ENCODE results near the gene FASTKD3.

DNA sequence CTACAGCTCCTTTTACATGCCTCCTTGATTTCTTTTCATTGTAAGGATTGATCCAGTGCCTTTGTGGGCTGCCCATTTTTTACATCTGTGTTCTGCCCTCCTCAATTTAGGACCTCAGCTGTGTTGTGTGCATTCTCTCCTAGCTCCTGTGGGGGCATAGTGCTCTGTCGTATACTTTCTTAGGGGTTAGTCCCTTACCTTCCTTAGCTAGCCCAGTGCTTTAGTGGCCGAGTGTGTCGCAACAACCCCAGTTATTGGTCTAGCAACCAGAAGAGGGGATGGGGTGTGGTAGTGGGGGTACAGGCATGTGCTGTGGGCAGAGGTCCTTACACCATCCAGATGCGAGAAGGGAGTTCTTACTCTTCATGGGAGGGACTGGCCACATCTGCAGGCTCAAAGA lies 12.3 kb upstream of the FASTKD3 start:
- TF ChIP-seq POLR2A (IDR thresholded peaks at IDR 0.05) = no peak
- TF ChIP-seq, protein P1, sequence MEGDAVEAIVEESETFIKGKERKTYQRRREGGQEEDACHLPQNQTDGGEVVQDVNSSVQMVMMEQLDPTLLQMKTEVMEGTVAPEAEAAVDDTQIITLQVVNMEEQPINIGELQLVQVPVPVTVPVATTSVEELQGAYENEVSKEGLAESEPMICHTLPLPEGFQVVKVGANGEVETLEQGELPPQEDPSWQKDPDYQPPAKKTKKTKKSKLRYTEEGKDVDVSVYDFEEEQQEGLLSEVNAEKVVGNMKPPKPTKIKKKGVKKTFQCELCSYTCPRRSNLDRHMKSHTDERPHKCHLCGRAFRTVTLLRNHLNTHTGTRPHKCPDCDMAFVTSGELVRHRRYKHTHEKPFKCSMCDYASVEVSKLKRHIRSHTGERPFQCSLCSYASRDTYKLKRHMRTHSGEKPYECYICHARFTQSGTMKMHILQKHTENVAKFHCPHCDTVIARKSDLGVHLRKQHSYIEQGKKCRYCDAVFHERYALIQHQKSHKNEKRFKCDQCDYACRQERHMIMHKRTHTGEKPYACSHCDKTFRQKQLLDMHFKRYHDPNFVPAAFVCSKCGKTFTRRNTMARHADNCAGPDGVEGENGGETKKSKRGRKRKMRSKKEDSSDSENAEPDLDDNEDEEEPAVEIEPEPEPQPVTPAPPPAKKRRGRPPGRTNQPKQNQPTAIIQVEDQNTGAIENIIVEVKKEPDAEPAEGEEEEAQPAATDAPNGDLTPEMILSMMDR (IDR thresholded peaks at IDR 0.05) = no peak

All from esophagus squamous epithelium (tissue), 4 donors.